SK-N-DZ (cell line): ENCODE data around the gene SLC38A11.
"Not testable (repeated sequence)": the region's sequence is repeated elsewhere in the genome, so short reads cannot be mapped to it uniquely, and the experiment has no call there.

ENCODE experiments used
- DNase-seq: peaks from one replicate; pipeline ENCODE4 v3.0.0-alpha.2; 2015; ENCODE audit warnings: low spot score

The SLC38A11 gene

DNA sequence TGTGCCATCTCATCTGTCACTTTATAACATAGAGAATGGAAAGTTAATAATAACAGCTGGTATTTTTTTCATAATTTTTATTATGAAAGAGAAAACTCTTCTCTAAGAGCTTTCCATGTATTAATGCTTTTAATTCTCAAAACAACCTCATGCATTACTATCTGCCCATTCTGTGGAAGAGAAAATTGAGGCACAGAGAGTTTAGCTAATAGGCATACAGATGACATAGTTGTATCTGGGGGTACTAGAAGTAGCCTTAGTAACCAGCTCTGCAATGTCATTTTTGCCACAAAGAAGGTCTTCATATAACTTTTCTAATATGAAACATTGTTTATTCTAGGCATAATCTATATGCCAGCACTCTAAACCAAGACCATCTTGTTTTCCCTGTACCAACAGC is 77.4 kb downstream of the SLC38A11 start:
- no peak for DNase-seq

DNA sequence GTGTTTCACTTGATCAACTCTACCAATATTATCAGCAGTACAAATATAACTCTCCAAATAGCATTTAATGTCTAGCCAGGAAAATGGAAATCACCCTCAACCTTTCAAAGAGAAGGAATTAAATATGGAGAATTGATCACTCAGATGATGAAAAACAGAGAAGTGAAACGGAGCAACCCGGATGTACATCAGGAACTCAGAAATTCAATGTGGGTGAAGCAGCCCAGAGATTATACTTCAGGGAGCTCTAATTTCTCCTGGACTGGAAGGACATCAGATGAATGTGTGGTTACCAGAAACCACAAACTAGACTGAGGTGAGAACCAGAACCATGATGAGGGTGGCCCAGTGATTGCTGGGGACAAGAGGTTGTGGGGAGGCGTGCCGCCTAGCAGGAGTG is 78.2 kb downstream of the SLC38A11 start:
- DNase-seq, result no peak

DNA sequence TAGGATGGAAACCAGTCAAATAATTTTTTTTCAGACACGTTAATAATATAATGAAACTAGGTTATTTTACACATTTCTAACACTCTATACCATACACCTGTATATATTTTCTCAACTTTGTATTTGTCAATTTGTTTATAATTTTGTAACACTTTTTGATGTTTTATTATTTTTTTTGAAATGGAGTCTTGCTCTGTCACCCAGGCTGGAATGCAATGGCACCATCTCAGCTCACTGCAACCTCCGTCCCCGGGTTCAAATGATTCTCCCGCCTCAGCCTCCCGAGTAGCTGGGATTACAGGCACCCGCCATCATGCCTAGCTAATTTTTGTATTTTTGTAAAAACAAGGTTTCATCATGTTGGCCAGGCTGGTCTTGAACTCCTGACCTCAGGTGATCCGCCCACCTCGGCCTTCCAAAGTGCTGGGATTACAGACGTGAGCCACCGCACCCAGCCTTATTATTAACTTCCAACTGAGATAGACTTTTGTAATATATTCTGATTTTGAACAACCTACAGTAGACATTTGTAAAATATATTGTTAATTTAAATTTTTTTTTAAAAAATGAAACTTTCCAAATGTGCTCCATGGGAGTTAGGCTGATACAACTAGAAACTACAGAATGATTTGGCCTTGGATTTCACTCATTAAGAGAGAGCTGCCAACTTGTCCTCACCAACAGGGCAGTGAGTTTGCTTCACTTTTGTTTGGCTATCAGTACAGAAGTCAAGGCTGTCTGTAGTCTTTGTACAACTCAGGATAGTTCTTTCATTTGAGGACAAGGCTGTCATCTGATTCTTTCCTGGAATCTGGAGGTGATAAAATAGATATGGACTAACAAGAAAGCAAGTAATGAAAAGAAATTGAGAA is 79.8 kb downstream of the SLC38A11 start:
- DNase-seq, result no peak

DNA sequence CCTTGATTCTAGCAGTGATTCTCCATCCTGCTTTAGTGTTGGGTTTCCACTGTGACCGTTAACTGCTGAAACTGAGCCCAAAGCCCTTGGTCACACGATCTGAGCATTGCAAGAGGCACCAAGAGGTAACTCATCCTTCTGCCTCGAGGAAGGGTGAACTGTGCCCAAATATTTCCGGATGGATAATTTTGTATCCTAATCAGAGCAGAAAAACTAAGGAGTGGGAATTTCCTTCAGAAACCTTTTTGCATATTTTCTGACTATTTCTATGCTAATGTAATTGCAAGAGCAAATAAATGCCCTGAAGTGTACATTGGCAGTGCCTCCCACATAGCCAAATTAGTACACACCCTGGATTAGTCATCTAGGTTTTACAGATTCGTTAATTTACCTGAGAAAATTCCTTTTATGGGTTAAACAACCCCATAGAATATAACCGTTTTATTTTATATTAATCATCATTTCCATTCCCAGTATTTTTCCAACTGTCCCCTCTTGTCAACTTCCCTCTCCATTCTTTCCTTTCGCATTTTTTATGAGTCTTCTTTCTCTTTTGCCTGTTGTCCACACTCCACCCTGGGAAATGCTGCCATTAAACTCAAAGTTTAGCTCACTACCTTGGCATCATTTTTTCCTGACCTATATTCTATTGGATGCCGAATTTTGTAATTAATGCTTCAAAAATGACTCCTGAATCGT is 82.0 kb downstream of the SLC38A11 start:
- no peak for DNase-seq

DNA sequence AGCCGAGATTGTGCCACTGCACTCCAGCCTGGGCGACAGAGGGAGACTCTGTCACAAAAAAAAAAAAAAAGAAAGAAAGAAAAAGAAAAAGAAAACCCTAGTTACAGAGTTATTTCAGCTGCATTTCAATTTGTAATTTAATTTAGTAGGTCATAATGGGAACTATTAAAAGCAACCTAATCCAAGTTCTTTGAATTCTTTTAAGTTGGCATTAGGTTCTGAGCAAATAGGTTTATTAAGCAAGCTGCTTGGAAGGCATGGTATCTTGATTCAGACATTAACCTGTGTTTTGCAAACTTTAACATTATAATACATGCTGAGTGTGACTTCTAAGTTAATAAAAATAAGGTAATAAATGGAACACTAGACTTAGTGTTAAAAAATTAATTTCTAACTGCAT is 83.9 kb downstream of the SLC38A11 start:
- DNase-seq, result no peak

DNA sequence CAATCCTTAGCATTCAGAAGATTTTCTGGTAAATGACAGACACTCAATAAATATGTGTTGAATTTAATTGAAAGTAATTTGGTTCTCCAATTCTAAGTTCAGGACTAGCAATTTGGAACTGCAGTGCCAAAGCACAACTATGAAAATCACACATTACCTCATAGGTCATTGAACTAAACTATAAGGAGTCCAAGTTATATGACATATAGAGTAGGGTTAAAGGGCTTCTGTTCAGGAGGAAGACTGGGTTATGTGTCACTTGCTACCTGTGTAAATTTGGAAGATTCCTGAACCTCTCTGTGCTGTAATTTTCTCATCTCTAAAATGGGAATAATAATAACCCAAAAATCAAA is 85.9 kb downstream of the SLC38A11 start:
- no peak for DNase-seq

DNA sequence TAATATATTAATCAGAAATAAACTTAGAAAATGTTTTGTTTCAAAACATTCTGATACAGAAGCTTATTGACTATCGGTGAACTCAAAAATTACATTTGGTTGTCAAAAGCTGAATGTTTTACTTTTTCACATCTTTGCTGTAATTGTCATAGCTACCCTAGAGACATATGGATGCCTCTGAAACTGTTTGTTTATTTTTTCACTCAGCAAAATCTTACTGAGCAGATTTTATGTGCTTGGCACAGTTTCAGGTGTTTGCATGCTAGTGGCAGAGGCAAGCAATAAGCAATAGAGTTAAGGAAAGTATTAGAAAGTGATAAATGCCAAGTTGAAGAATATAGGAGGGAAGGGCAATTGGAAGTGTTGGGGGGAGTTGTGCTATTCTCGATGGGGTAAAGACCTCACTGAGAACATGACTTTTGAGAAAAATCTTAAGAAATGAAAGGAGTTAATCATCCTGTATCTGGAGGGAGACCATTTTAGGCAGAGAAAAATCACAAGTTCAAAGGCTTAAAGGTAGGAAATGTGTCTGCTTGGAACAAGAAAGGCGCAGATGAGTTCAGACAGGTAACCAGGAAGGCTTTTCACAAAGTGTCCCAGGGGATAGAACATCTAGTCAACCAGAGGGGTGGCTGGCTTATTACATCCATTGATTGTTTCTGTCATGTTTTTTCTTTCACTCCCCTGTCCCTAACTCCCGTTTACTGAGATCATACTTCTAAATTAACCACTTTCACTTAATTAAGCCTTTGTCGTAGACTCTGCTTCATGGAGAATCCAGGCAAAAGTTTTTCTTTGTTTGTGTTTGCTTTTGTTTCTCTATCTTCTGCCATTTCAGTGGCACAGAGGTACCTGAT is 86.5 kb downstream of the SLC38A11 start:
- DNase-seq, result no peak

DNA sequence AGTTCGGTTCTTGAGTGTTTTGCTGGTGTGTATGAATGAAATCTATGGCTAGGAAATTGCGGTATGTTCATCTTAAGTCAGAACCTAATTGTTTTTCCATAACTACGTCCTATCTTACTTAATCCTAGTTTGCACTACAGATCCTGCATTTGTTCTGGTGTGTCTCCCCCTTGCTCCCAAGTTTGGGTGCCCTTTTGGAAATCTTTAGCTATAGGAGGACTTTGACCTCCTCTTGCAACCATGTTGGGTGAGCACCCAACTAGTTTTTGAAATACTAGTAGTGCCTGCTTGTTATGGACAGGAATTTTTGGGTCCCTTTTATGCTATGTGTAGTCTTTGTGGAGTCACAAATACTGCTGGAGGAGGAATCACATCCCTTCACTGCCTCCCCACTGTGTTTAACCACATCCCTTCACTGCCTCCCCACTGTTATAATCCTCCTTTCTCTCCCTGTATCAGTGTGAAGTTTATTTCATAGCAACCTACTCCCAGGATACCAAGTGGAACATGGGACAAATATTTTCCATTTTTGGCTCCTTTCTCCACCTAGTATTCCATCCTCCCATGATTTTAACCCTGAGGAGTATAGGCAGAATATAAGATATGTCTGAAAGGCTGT is 87.4 kb downstream of the SLC38A11 start:
- DNase-seq, result no peak

DNA sequence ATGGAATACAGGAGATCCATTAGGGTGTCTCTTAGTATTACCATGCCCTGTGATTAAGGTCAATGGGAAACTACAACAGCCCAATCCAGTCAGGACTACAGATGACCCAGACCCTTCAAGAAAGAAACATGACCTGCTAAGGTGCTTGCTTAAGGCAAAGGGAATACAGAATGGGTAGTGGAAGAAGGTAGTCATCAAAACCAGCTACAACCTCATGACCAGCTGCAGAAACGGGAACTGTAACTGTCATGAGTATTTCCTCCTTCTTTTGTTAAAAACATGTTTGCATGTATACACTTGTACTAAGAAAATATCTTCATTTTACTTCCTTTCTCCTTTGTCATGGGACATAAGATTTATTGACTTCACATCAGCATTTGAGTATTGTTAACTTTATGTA is 88.9 kb downstream of the SLC38A11 start:
- not testable (repeated sequence) for DNase-seq

DNA sequence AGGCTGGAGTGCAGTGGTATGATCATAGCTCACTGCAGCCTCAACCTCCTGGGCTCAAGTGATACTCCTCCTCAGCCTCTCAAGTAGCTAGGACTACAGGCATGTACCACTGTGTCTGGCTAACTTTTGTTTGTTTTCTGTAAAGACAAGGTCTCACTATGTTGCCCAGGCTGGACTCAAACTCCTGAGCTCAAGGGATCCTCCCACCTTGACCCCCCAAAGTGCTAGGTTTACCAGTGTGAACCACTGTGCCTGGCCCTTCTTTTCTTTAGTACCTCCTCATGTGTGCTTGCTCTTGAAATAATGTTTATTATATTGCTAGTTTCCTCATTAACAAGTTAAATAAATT is 94.7 kb downstream of the SLC38A11 start:
- no peak for DNase-seq

DNA sequence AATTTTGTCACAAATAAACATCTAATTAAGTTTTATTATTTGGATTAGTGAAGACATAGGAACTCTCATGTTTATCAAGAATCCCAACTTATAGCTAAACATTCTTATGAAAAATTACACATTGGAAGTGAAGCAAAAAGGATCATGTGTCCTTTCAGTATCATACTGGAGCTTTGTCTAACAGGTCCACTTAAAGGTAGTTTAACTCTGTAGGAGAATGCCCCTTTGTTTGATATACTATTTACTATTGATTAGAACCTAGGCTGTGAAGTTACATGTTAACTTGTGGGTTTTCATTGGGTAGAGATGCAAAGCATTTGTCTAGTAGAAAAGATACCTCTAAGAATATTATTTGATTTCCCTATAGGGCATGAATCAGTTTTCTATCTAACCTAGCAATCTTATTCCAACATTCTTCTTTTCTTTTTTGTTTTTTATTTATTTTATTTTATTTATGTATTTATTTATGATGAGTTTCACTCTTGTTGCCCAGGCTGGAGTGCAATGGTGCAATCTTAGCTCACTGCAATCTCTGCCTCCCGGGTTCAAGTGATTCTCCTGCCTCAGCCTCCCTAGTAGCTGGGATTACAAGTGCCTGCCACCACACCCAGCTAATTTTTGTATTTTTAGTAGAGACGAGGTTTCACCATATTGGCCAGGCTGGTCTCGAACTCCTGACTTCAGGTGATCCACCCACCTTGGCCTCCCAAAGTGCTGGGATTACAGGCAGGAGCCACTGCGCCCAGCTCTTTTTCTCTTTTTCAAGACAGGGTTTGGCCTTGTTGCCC is 95.2 kb downstream of the SLC38A11 start:
- not testable (repeated sequence) for DNase-seq

DNA sequence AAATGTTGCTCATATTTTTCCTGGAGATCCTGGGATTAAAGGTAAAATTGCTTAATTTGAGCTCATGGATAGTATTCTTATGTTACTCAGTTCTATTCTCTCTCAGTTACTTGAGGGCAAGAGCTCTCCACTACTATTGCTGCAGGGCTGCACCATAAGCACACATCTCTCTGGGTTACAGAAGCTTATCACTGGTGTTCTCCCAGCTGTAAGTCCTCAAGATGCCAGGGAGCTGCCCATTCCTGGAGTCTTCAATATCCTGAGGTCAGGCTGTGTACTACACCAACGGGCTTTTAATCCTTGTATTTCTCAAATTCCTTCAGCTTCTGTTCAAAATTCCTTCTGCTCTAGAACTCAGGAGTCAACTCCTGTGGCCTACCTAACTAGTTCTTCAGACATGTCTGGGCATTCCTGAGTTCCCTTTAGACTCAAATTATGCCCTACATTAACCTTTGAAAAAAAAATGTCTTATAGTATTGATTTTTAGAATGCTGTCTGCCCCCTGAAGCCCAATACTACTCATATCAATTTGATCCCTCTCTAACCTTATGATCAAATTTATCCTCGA is 96.0 kb downstream of the SLC38A11 start:
- no peak for DNase-seq

DNA sequence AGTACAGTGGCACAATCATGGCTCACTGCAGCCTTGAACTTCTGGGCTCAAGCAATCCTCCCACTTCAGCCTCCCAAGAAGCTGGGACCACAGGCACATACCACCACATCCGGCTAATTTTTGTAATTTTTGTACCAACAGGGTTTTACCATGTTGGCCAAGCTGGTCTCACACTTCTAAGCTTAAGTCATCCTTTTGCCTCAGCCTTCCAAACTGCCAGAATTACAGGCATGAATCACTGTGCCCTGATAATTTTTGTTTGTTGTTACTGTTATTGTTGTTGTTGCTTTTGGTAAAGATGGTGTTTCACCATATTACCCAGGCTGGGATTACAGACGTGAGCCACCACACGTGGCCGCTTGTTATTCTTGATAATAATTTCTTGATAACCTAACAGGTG is 103.2 kb downstream of the SLC38A11 start:
- DNase-seq, result no peak

DNA sequence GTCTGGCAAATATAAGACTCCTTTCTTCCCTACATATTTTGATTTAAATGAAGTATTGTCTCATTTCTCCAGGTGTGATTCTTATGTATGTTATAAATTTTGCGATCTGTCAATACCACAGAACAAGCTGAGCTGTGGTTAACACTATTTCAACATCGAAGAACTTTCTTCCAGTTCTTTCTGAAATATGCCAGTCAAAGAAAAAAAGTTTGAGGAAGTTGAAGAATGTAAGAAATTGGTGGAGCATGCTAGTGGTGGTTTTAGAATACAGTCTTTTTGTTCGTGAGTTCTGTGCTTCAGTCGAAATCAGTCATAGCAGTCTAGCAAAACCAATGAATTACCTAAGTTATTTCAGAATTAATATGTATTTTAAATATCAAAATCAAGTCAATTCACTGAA is 105.1 kb downstream of the SLC38A11 start:
- no peak for DNase-seq

DNA sequence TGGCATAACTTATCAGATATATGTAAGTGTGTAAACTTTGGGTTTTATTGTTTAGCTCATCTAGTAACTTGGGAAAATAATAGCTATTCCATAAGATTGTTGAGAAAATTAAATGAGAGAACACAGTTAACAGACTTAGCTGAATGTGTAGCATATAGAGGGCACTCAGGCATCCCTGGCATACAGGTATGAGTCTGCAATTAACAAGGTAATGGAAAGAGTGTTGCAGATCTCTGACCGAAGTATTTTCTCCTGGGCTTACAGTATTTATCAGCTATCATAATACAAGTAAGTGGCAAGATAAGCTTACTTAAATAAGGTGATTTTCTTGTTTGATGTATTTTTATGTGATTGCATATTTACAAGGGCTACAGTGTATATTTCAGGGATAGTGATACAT is 105.8 kb downstream of the SLC38A11 start:
- no peak for DNase-seq

DNA sequence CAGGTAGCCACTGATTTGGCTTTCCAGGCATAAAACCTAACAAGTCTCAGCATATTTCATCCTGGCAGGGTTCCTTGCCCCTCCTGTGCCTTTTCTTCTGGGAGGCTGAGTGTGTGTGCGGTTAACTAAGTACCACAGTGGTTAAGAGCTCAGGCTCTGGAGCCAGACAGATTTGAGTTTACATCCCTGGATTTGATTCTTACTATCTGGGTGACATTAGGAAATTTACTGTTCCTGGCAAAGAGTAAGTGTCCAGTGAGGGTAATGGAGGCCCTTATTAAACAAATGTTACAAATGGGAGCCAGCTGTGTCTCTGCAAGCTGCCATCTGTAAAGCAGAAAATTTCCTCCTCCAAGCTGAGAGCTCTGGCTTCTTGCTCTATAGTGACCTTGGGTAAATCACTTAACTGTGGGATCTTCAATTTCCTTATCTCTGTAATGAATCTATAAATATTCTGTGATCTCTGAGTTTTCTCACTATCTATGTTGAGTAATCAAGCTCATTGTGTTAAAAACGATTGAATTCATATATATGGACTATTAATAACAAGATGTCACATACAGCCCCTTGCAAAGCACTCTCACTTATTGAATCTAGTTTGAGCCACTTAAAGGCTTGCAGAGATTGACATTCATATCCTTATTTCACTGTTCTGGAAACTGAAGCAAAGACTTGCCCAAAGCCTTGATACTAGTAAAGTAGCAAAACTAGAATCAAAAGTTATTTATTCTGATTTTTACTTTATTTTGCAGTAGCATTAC is 107.2 kb downstream of the SLC38A11 start:
- peak; percentile 5 for DNase-seq

DNA sequence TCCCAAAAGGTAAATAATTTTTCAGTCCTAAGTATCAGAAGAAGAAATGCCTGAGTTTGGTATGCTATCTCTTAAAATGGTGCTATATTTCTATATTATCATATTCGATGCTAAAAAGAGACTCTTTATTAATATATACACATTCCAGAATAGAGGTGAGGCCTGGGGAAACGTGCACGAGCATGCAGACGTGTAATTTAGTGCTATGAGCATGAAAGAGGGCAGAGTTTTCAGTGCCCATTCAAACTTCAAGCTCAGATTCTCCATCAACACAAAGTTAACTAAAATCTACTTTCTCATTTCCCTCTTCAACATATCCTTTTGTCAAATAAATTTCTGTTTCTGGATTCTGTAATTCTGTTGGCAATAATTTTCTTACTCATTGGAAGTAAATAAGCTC is 108.0 kb downstream of the SLC38A11 start:
- DNase-seq, result no peak

DNA sequence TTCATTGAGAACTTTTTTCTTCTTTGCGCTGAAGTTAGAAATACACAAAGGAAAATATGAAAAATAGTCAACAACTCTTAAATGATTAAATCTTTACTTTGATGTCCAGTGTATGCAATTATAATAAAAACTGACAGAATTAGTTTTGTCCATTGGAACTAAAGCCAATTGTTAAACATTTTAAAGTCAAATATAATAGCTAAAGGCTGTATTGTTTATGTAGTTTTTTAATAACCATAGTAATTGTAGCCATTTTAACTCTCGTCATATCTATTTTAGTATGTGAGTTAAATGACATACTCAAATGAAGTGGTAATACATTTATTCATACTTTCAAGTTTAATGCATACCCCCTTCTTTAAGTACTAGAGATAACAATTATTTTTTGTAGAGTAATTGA is 109.0 kb downstream of the SLC38A11 start:
- DNase-seq, result no peak
